Panc1 (cell line): Measurements from ENCODE around the gene NFATC1.

Experiments used
- CTCF ChIP-seq: fragments of 450-650 bp; IDR thresholded peaks from 2 replicates; pipeline ENCODE4 v1.5.1; 2017; ENCODE audit warnings: mild to moderate bottlenecking
- POLR2AphosphoS5 ChIP-seq: IDR thresholded peaks from 2 replicates; pipeline ENCODE4 v1.6.1; 2012; ENCODE audit warnings: mild to moderate bottlenecking, low read depth, low read length, moderate library complexity

GRCh38 chr18:79384151-79384807 lies 11.5 kb upstream of the NFATC1 start:
- no peak for TF ChIP-seq CTCF
- no peak for TF ChIP-seq POLR2AphosphoS5
